KG1 (cell line): Measurements from ENCODE around the gene COX8A.

Experiments
- DNase-seq: peaks from one replicate; lab custom pipeline; 2025; lab: John Stamatoyannopoulos, UW

COX8A gene

GRCh38 chr11:64021757-64022093 is 47.3 kb downstream of the COX8A start:
- DNase-seq, result no peak

- DNase-seq, result no peak
These were observed 47.8 kb downstream of the COX8A start for GRCh38 chr11:64022125-64022784.

- no peak for DNase-seq
These were observed 49.6 kb downstream of the COX8A start for GRCh38 chr11:64023712-64024710.

- no peak for DNase-seq
These were observed 50.8 kb downstream of the COX8A start for GRCh38 chr11:64025205-64025604.
